Osteoblast (primary cell): ENCODE data around the gene GSC2. TPM values are rescaled to one million over a fixed set of nuclear protein-coding genes. Genes with fewer than 3 reads are reported as not detected.

ENCODE experiments used
- DNase-seq: peaks from one replicate; pipeline ENCODE4 v3.0.0; 2011; ENCODE audit warnings: low spot score, mixed read lengths; ENCODE audit not compliant: insufficient read length; ENCODE audit errors: missing footprints
- H2AFZ ChIP-seq: 2 replicates; pipeline ENCODE4 v1.6.0; 2011; ENCODE audit warnings: mild to moderate bottlenecking, low read length
- H3K27ac ChIP-seq: 2 replicates; pipeline ENCODE4 v1.5.1; 2011; ENCODE audit warnings: mild to moderate bottlenecking, low read depth, low read length, moderate library complexity
- H3K27me3 ChIP-seq: 2 replicates; pipeline ENCODE4 v1.6.0; 2012; ENCODE audit warnings: mild to moderate bottlenecking, control low read depth, inconsistent platforms, low read length, moderate library complexity; ENCODE audit not compliant: insufficient read depth
- H3K36me3 ChIP-seq: 2 replicates; pipeline ENCODE4 v1.5.1; 2011; ENCODE audit warnings: mild to moderate bottlenecking, low read length, control low read depth, moderate library complexity; ENCODE audit not compliant: insufficient read depth
- H3K4me1 ChIP-seq: 2 replicates; pipeline ENCODE4 v1.5.1; 2011; ENCODE audit warnings: mild to moderate bottlenecking, low read length, control low read depth, moderate library complexity; ENCODE audit not compliant: insufficient read depth
- H3K4me2 ChIP-seq: 2 replicates; pipeline ENCODE4 v1.6.0; 2011; ENCODE audit warnings: mild to moderate bottlenecking, low read length; ENCODE audit not compliant: insufficient read depth
- H3K4me3 ChIP-seq: fragments of 200-600 bp; sonication (generic); 3 replicates; pipeline ENCODE4 v1.5.1; 2012; ENCODE audit warnings: mild to moderate bottlenecking, low read length, inconsistent platforms; ENCODE audit not compliant: insufficient read depth
- H3K79me2 ChIP-seq: 2 replicates; pipeline ENCODE4 v1.6.0; 2012; ENCODE audit warnings: mild to moderate bottlenecking, low read length, control low read depth, inconsistent platforms; ENCODE audit not compliant: insufficient read depth
- H3K9me3 ChIP-seq: 2 replicates; pipeline ENCODE4 v1.5.1; 2011; ENCODE audit warnings: low read depth, low read length, control low read depth
- H4K20me1 ChIP-seq: 2 replicates; pipeline ENCODE4 v1.6.0; 2012; ENCODE audit warnings: mild to moderate bottlenecking, low read length, control low read depth; ENCODE audit not compliant: insufficient read depth
- total RNA-seq: library from RNA; depleted of rRNA; stranded (reverse); fragments of >200 nt; gene quantifications from 2 replicates; pipeline ENCODE4 v1.2.3, GENCODE V29; 2012
- TF ChIP-seq, protein P1 (sequence below): IDR thresholded peaks from 2 replicates; pipeline ENCODE4 v1.5.1; 2011; ENCODE audit warnings: mild to moderate bottlenecking, low read depth, low read length, moderate library complexity; ENCODE audit errors: extremely low read depth

Gene GSC2
- total RNA-seq, 1 donor: not detected

GRCh38 chr22:19103880-19104821 lies 45.9 kb downstream of the GSC2 start:
- no peak overlapping the region for H3K4me3 ChIP-seq
- no peak for DNase-seq
- peaks cover 89% of the 10 kb centered on the region for H3K79me2 ChIP-seq
- H3K4me1 ChIP-seq: peaks cover under 1% of the 10 kb centered on the region
- TF ChIP-seq, protein P1, sequence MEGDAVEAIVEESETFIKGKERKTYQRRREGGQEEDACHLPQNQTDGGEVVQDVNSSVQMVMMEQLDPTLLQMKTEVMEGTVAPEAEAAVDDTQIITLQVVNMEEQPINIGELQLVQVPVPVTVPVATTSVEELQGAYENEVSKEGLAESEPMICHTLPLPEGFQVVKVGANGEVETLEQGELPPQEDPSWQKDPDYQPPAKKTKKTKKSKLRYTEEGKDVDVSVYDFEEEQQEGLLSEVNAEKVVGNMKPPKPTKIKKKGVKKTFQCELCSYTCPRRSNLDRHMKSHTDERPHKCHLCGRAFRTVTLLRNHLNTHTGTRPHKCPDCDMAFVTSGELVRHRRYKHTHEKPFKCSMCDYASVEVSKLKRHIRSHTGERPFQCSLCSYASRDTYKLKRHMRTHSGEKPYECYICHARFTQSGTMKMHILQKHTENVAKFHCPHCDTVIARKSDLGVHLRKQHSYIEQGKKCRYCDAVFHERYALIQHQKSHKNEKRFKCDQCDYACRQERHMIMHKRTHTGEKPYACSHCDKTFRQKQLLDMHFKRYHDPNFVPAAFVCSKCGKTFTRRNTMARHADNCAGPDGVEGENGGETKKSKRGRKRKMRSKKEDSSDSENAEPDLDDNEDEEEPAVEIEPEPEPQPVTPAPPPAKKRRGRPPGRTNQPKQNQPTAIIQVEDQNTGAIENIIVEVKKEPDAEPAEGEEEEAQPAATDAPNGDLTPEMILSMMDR: no peak
- no peak overlapping the region for H2AFZ ChIP-seq
- H3K4me2 ChIP-seq: no peak overlapping the region
- no peak overlapping the region for H3K27ac ChIP-seq
- H3K36me3 ChIP-seq: peaks cover 3% of the 10 kb centered on the region
- H4K20me1 ChIP-seq: peaks cover 74% of the 10 kb centered on the region
- no peaks in the 10 kb centered on the region for H3K9me3 ChIP-seq
- no peaks in the 10 kb centered on the region for H3K27me3 ChIP-seq

- Histone ChIP-seq H3K9me3 (no peaks in the 10 kb centered on the region), H3K27me3 (no peaks in the 10 kb centered on the region), H3K4me1 (no peaks in the 10 kb centered on the region), H3K4me2 (no peak overlapping the region), H3K79me2 (peaks cover 81% of the 10 kb centered on the region), H3K36me3 (peaks cover 3% of the 10 kb centered on the region), H4K20me1 (peaks cover 44% of the 10 kb centered on the region), H3K27ac (no peak overlapping the region), H2AFZ (no peak overlapping the region), H3K4me3 (no peak overlapping the region)
- TF ChIP-seq, protein P1: no peak
- DNase-seq: no peak
These were observed 51.9 kb downstream of the GSC2 start for GRCh38 chr22:19098157-19098556.

- Histone ChIP-seq H3K4me1 (no peaks in the 10 kb centered on the region), H4K20me1 (peaks cover 38% of the 10 kb centered on the region), H3K27me3 (no peaks in the 10 kb centered on the region), H3K4me2 (no peak overlapping the region), H3K9me3 (no peaks in the 10 kb centered on the region), H3K79me2 (peaks cover 79% of the 10 kb centered on the region), H2AFZ (no peak overlapping the region), H3K36me3 (peaks cover 3% of the 10 kb centered on the region), H3K27ac (no peak overlapping the region), H3K4me3 (no peak overlapping the region)
- TF ChIP-seq, protein P1: no peak
- no peak for DNase-seq
These were observed 52.6 kb downstream of the GSC2 start for GRCh38 chr22:19097518-19097917.

Other genes starting within 250 kb of the GSC2 start
- gene DGCR6, start 244.0 kb downstream of the GSC2 start, total RNA-seq: 0.59 and 1.1 TPM in 2 replicates
- under 0.01 TPM in 1 of 2 replicates, not detected in the other for gene PRODH, start 214.0 kb downstream of the GSC2 start, total RNA-seq
- 40.7 and 43.4 TPM in 2 replicates for gene DGCR2, start 27.9 kb downstream of the GSC2 start, total RNA-seq
- gene TSSK2, start 19.0 kb downstream of the GSC2 start, total RNA-seq: not detected in 2 replicates
- 19.4 and 22.1 TPM in 2 replicates for gene ESS2, start 5.6 kb downstream of the GSC2 start, total RNA-seq
- 63.7 and 69.2 TPM in 2 replicates for gene SLC25A1, start 28.4 kb upstream of the GSC2 start, total RNA-seq
- gene CLTCL1, start 141.4 kb upstream of the GSC2 start, total RNA-seq: 28.6 and 29.7 TPM in 2 replicates